Activated naive CD4-positive, alpha-beta T cell treated with anti-CD3 and anti-CD28 coated beads, Interleukin-2, amount 50 U/mL, for 24 hours (primary cell): Measurements from ENCODE around the gene CAPNS2.

ENCODE experiments used
- H3K27ac Mint-ChIP-seq: one replicate; pipeline ENCODE4 v1.8.0; 2021; ENCODE audit warnings: mild to moderate bottlenecking, mixed read lengths
- H3K27me3 Mint-ChIP-seq: one replicate; pipeline ENCODE4 v1.8.0; 2021; ENCODE audit warnings: mixed read lengths
- H3K36me3 Mint-ChIP-seq: one replicate; pipeline ENCODE4 v1.8.0; 2021; ENCODE audit warnings: mixed read lengths
- H3K4me1 Mint-ChIP-seq: one replicate; pipeline ENCODE4 v1.8.0; 2021; ENCODE audit warnings: mixed read lengths
- H3K4me3 Mint-ChIP-seq: one replicate; pipeline ENCODE4 v1.8.0; 2021; ENCODE audit warnings: mild to moderate bottlenecking, mixed read lengths
- H3K9me3 Mint-ChIP-seq: one replicate; pipeline ENCODE4 v1.8.0; 2021; ENCODE audit warnings: mixed read lengths

Gene CAPNS2

DNA sequence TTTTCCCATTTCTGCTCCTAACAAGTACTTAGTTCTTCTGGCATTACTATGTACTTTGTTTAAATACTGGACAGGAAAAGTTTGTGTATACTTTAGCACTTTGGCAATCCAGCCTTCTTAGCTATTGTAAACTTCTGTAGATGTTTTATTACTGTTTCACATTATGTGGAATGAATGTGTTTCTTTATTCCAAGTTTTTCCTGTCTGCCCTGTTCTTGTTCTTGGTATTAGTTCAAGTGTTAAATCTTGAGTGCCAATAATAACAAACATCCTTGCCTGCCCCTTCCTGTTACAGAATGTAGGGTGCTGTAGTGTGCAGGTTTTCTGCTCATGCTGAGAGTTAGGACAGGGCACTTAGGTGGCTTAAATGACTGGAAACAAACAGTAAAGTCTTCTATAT, 7.3 kb upstream of the CAPNS2 start:
- Mint-ChIP-seq H3K27ac (no peak overlapping the region), H3K27me3 (no peaks in the 10 kb centered on the region), H3K4me3 (no peak overlapping the region), H3K9me3 (peaks cover 10% of the 10 kb centered on the region), H3K4me1 (no peaks in the 10 kb centered on the region), H3K36me3 (no peaks in the 10 kb centered on the region)

DNA sequence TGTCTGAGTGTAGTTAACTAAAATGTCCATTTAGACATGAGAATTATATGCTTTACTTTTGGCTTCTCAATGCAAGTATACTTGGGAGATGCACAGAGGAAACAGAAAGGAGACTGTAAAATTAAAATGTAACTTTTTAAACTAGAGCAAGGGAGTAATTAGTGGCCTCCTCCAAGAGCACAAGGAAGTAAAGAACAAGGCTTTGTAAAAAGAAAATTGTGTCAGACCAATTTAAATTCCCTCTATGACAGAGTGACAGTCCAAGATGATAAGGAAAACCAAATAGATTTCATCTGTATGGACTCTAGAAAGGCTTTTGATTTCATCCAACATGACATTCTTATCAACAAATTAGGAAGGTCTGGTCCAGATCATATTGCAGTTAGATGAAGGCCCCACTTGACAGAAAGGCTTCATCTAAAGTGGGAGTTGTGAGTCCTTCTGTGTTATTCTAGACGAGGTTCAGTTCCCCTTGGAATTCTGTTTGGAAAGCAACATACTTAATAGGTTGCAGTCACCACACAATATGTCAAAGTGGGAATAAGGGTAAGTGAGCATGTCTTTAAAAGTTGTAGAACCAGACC, 6.5 kb upstream of the CAPNS2 start:
- Mint-ChIP-seq H3K4me1 (no peaks in the 10 kb centered on the region), H3K9me3 (peaks cover 5% of the 10 kb centered on the region), H3K36me3 (no peaks in the 10 kb centered on the region), H3K27me3 (no peaks in the 10 kb centered on the region), H3K27ac (no peak overlapping the region), H3K4me3 (no peak overlapping the region)

DNA sequence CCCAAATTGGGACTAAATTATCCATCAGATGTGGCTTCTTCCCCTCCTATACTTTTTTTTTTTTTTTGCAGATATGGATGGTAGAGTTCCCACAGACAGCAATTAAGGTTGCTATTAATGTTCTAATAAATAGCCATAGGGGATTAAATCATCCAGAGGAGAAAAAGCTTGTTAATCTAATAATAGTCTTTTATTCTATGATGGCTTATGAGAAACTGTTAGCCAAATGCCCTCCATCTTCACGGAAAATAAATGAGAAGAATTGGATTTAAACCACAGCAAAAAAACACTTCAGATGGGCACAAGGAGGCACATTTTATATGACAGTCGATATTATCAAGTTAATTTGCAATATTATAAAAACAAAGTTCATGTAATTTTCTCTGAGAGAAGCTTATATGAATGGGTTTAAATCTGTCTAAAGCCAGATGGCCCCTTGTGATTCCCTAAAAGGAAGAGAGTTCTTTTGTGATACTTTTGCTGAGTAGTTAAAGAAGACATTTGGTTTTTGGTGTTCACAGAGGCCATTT, 5.1 kb upstream of the CAPNS2 start:
- no peaks in the 10 kb centered on the region for H3K4me1 Mint-ChIP-seq
- no peak overlapping the region for H3K27ac Mint-ChIP-seq
- H3K9me3 Mint-ChIP-seq, result peaks cover 5% of the 10 kb centered on the region
- H3K4me3 Mint-ChIP-seq, result no peak overlapping the region
- H3K36me3 Mint-ChIP-seq, result no peaks in the 10 kb centered on the region
- H3K27me3 Mint-ChIP-seq, result no peaks in the 10 kb centered on the region

DNA sequence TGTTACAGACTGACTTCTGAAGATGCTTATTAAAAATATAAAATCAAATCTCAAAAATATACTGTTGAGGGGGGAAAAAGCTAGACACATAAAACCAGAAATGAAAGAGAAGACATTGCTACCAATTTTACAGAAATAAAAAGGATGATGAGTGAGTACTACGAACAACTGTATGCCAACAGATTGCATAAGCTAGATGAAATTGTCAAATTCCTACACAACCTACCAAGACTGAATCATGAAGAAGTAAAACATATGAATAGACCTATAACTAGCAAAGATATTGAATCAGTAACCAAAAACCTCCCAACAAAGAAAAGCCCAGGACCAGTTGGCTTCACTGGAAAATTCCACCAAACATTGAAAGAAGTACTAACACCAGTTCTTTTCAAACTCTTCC, 3.5 kb upstream of the CAPNS2 start:
- Mint-ChIP-seq H3K9me3 (no peaks in the 10 kb centered on the region), H3K27me3 (no peaks in the 10 kb centered on the region), H3K4me3 (no peak overlapping the region), H3K4me1 (no peaks in the 10 kb centered on the region), H3K36me3 (no peaks in the 10 kb centered on the region), H3K27ac (no peak overlapping the region)

DNA sequence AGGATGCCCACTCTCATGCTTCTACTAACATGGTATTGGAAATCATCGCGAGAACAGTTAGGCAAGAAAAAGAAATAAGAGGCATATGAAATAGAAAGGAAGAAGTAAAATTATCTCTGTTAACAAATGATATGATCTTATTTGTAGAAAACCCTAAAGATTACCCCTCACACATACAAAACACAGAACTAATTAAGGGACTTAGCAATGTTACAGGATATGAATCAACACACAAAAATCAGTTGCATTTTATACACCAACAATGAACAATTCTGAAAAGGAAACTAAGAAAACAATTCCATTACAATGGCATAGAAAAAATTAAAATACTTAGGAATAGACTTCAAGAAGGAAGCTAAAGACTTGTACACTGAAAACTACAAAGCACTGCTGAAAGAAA, 2.7 kb upstream of the CAPNS2 start:
- Mint-ChIP-seq H3K9me3 (no peaks in the 10 kb centered on the region), H3K27ac (no peak overlapping the region), H3K36me3 (no peaks in the 10 kb centered on the region), H3K27me3 (no peaks in the 10 kb centered on the region), H3K4me3 (no peak overlapping the region), H3K4me1 (no peaks in the 10 kb centered on the region)

DNA sequence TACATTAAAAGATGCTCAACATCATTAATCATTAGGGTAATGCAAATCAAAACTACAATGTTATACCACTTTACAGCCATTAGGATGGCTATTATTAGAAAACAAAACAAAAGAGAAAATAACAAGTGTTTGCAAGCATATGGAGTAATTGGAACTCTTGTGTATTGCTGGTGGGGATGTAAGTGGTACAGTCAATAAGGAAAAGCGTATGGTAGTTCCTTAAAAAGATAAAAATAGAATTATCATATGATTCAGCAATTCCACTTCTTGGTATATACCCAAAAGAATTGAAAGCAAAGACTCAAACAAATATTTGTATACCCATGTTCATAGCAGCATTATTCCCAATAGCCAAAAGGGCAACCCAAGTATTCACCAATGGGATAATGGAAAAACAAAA, 1.4 kb upstream of the CAPNS2 start:
- H3K27ac Mint-ChIP-seq, result no peak overlapping the region
- H3K27me3 Mint-ChIP-seq, result no peaks in the 10 kb centered on the region
- H3K9me3 Mint-ChIP-seq, result no peaks in the 10 kb centered on the region
- H3K4me1 Mint-ChIP-seq, result no peaks in the 10 kb centered on the region
- no peaks in the 10 kb centered on the region for H3K36me3 Mint-ChIP-seq
- no peak overlapping the region for H3K4me3 Mint-ChIP-seq

DNA sequence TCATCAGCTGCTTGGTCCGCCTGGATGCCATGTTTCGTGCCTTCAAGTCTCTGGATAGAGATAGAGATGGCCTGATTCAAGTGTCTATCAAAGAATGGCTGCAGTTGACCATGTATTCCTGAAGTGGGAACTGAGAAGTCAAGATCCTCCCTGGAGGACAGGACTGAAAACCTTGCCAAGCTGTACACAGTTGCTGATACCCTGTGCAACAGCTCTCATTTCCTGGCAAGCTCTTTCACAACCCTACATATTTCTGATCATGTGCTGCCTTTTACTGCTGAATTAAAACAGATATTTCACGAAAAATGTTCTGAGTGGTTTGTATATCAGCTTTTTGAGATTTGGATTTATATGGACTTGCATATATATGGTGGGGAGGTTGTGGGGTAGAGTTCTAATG, 898 bp downstream of the CAPNS2 start:
- H3K36me3 Mint-ChIP-seq, result no peaks in the 10 kb centered on the region
- no peak overlapping the region for H3K4me3 Mint-ChIP-seq
- H3K27me3 Mint-ChIP-seq, result no peaks in the 10 kb centered on the region
- no peaks in the 10 kb centered on the region for H3K9me3 Mint-ChIP-seq
- no peak overlapping the region for H3K27ac Mint-ChIP-seq
- no peaks in the 10 kb centered on the region for H3K4me1 Mint-ChIP-seq

DNA sequence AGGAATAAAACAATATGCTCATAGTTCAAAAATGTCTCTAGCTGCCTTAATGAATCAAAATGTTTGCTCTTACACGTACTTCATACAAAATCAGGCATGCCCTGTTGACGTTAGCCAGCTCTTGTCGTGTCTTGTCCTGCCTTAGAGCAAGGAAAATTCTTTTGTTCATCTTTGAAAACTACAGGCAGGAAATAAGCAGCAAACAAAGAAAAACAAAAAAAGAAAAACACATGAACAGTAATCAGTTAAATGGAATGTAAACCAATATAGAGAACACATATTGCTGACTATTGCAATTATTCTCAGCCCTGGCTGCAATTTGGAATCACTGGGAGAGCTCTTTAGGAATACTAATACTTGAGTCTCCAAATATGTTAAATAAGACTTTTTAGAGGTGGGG, 1.7 kb downstream of the CAPNS2 start:
- H3K27me3 Mint-ChIP-seq, result no peaks in the 10 kb centered on the region
- no peaks in the 10 kb centered on the region for H3K9me3 Mint-ChIP-seq
- no peak overlapping the region for H3K4me3 Mint-ChIP-seq
- H3K36me3 Mint-ChIP-seq, result no peaks in the 10 kb centered on the region
- no peak overlapping the region for H3K27ac Mint-ChIP-seq
- H3K4me1 Mint-ChIP-seq, result no peaks in the 10 kb centered on the region

DNA sequence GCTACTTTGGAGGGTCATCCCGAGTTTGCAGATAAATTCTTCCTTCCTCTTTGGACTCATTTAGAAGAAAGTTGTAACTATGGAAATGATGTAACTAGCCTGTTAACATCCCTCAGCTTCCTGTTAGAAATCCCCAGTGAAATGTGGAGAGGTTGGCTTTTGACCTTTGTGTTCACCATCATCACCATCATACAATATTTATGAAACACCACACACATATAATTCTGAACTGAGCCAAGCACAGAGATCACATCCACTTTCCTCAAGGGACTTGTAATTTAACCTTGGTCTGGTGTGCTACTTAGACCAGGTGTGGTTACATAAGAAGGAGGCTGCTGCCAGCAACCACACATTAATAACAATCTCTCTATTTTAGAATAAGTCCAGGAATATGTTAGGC, 2.5 kb downstream of the CAPNS2 start:
- H3K36me3 Mint-ChIP-seq, result no peaks in the 10 kb centered on the region
- no peak overlapping the region for H3K4me3 Mint-ChIP-seq
- no peaks in the 10 kb centered on the region for H3K27me3 Mint-ChIP-seq
- H3K27ac Mint-ChIP-seq, result no peak overlapping the region
- no peaks in the 10 kb centered on the region for H3K4me1 Mint-ChIP-seq
- H3K9me3 Mint-ChIP-seq, result no peaks in the 10 kb centered on the region

DNA sequence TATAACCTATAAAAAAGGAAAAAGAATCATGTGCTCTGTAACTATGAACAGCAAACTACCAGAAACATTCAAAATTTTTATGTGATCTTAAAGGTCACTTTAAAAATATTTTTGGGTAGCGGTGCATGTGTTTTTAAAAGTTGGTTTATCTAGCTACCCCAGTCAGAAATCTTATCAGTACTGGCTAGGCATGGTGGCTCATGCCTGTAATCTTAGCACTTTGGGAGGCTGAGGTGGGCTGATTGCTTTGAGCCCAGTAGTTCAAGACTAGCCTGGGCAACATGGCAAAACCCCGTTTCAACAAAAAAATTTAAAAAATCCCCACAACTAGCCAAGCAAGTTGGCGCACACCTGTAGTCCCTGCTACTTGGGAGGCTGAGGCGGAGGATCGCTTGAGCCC, 3.7 kb downstream of the CAPNS2 start:
- Mint-ChIP-seq H3K4me1 (no peaks in the 10 kb centered on the region), H3K9me3 (no peaks in the 10 kb centered on the region), H3K36me3 (no peaks in the 10 kb centered on the region), H3K4me3 (no peak overlapping the region), H3K27me3 (no peaks in the 10 kb centered on the region), H3K27ac (no peak overlapping the region)

DNA sequence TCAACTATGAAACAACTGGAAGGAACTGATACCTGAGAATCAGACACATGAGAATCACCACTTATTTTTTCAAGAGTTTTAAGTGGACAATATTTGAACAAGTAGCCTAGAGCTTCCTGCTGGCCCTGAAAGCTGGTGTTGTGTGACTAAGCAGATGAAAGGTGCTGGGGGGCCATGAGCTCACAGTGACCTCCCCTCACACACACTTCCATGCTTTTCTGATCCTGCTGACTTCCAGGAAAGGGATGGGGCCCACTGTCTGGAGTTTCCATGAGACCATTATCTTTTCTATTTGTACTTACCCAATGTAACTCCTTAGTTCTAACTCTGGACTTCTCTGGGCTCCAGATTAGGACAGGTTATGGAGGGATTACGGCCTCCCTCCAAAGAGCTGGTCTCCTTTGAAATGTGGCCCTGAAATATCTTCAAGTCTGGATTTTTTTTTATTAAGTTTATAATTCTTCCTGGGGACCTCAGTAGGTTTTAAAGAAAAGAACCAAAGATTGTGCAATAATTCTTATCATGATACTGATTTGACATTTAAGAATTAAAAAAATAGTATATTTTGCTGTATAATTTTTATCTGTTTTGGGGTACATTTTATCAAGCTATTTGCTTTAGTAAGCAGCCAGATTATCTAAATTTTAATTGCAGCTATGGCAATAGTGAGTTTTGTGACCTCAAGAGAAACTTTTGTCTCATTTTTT, 4.9 kb downstream of the CAPNS2 start:
- H3K4me3 Mint-ChIP-seq, result no peak overlapping the region
- no peaks in the 10 kb centered on the region for H3K9me3 Mint-ChIP-seq
- H3K36me3 Mint-ChIP-seq, result no peaks in the 10 kb centered on the region
- H3K27ac Mint-ChIP-seq, result no peak overlapping the region
- no peaks in the 10 kb centered on the region for H3K4me1 Mint-ChIP-seq
- H3K27me3 Mint-ChIP-seq, result no peaks in the 10 kb centered on the region

DNA sequence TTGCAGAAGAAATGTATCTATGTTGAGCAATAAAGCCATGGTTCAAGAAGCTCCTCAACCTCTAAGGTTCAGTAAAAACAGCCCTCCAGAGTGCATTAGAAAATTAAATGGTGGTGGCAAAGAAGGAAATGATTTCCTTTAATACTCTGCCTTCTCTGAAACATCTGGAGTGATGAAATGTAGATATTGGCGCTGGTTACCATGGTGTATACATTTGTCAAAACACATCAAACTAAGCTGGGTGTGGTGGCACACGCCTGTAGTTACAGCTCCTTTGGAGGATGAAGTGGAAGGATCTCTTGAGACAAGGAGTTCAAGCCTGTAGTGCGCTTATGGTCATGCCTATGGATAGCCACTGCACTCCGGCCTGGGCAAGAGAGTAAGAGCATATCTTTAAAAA, 6.0 kb downstream of the CAPNS2 start:
- Mint-ChIP-seq H3K36me3 (no peaks in the 10 kb centered on the region), H3K27me3 (no peaks in the 10 kb centered on the region)

DNA sequence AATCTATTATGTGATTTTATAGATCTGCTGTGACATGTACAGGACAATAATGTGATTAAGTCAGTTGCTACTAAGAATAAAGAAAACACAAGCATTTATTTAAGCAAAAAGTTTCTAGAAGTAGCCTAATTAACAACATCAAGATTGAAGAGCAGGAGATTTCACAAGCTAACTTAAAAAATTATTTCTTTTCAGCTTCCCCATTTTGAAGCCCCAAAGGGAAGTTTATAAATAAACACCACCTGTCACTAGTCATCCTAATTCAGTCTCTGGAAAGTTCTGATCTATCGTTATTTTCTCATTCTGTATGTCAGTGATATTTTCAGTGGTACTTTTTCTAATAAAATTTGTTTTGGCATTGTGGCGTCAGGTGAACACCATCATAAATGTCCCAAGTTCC, 8.3 kb downstream of the CAPNS2 start:
- no peak overlapping the region for H3K27ac Mint-ChIP-seq
- H3K36me3 Mint-ChIP-seq, result no peaks in the 10 kb centered on the region
- H3K4me3 Mint-ChIP-seq, result no peak overlapping the region
- no peaks in the 10 kb centered on the region for H3K27me3 Mint-ChIP-seq
- H3K4me1 Mint-ChIP-seq, result no peaks in the 10 kb centered on the region
- no peaks in the 10 kb centered on the region for H3K9me3 Mint-ChIP-seq

More for the DNA sequence above, 6.0 kb downstream of the CAPNS2 start:
- Mint-ChIP-seq H3K4me3 (no peak overlapping the region), H3K27ac (no peak overlapping the region), H3K4me1 (no peaks in the 10 kb centered on the region), H3K9me3 (no peaks in the 10 kb centered on the region)

DNA sequence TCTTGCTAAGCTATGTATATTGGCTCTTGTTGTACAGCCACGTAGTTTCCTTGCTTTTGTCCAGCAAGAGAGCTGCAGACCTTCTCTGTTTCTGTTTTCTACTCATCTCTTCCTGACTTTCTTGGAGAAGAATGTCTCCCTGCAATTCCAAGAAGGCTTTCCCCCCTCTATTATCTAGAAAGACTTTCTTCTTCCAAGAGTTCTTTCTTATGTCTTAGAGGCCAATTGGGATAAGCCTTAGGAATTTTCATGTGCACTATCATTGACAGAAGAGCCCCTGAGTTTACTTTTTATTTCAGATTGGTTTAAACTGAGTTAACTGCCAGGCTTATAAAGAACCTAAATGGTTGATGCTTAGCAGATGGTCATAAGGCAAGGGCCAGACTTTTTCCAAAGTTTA, 9.0 kb downstream of the CAPNS2 start:
- H3K4me1 Mint-ChIP-seq, result no peaks in the 10 kb centered on the region
- H3K36me3 Mint-ChIP-seq, result no peaks in the 10 kb centered on the region
- no peaks in the 10 kb centered on the region for H3K9me3 Mint-ChIP-seq
- H3K4me3 Mint-ChIP-seq, result no peak overlapping the region
- no peak overlapping the region for H3K27ac Mint-ChIP-seq
- no peaks in the 10 kb centered on the region for H3K27me3 Mint-ChIP-seq

DNA sequence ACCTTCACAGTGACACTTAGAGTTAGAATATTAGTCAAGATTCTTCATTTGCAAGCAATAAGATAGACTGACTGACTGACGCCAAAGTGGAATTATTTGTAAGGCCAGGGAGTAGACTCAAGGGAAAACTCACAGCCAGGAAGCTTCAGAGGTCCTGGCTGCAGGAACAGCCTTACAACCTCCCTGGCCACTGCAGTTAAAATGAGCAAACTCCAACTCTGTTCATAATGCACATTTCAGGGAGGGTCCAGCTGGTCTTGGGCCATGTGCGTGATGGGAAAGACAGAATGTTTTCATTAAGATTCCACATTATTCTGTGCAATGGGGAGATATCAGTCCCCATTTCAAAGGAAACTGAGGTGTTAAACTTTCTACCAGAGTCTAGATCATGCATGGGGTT, 9.9 kb downstream of the CAPNS2 start:
- H3K9me3 Mint-ChIP-seq, result no peaks in the 10 kb centered on the region
- no peaks in the 10 kb centered on the region for H3K27me3 Mint-ChIP-seq
- no peaks in the 10 kb centered on the region for H3K36me3 Mint-ChIP-seq

DNA sequence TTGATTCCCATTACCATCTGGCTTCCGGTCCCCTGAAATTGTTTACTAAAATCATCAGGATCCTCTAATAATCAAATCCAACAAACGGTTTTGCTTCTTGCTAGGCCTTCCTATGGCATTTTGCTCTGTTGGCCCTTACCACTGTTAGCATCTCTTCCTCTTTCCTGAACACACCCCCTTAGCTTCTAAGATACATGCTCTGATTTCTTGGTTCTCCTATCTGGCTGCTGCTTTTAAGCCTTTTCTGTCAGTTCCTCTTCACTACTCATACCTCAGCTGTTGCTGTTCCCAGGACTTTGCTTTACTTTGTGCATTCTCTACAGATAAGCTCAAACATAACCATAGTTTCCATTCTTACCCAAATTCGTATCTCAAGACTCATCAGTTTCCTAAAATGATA, 11.4 kb downstream of the CAPNS2 start:
- Mint-ChIP-seq H3K4me3 (no peak overlapping the region), H3K36me3 (no peaks in the 10 kb centered on the region), H3K27me3 (peaks cover 2% of the 10 kb centered on the region), H3K9me3 (no peaks in the 10 kb centered on the region), H3K27ac (no peak overlapping the region), H3K4me1 (no peaks in the 10 kb centered on the region)

More for the DNA sequence above, 9.9 kb downstream of the CAPNS2 start:
- Mint-ChIP-seq H3K27ac (no peak overlapping the region), H3K4me3 (no peak overlapping the region), H3K4me1 (no peaks in the 10 kb centered on the region)

DNA sequence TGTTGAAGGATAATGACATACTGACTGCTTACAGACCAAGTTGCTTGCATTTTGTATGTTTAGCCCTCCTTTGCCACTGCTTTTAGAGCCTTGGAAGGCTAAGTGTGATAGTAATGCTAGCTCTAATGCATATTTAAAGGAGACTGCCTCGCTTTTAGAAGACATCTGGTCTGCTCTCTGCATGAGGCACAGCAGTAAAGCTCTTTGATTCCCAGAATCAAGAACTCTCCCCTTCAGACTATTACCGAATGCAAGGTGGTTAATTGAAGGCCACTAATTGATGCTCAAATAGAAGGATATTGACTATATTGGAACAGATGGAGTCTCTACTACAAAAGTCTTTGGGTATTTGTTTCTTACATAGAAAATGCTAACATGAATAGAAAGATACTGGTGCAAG, 19.1 kb downstream of the CAPNS2 start:
- no peak overlapping the region for H3K4me3 Mint-ChIP-seq
- H3K4me1 Mint-ChIP-seq, result no peaks in the 10 kb centered on the region
- H3K27me3 Mint-ChIP-seq, result peaks cover 2% of the 10 kb centered on the region
- no peak overlapping the region for H3K27ac Mint-ChIP-seq
- no peaks in the 10 kb centered on the region for H3K9me3 Mint-ChIP-seq
- no peaks in the 10 kb centered on the region for H3K36me3 Mint-ChIP-seq
